GM18511 (cell line): ENCODE data around the gene MMP12.

Experiments
- ATAC-seq: cut with Tn5 transposase; IDR thresholded peaks from one replicate; pipeline ENCODE4 v1.9.1; 2021; ENCODE audit warnings: mild to moderate bottlenecking, moderate library complexity; ENCODE audit not compliant: unreplicated experiment

The MMP12 gene

DNA sequence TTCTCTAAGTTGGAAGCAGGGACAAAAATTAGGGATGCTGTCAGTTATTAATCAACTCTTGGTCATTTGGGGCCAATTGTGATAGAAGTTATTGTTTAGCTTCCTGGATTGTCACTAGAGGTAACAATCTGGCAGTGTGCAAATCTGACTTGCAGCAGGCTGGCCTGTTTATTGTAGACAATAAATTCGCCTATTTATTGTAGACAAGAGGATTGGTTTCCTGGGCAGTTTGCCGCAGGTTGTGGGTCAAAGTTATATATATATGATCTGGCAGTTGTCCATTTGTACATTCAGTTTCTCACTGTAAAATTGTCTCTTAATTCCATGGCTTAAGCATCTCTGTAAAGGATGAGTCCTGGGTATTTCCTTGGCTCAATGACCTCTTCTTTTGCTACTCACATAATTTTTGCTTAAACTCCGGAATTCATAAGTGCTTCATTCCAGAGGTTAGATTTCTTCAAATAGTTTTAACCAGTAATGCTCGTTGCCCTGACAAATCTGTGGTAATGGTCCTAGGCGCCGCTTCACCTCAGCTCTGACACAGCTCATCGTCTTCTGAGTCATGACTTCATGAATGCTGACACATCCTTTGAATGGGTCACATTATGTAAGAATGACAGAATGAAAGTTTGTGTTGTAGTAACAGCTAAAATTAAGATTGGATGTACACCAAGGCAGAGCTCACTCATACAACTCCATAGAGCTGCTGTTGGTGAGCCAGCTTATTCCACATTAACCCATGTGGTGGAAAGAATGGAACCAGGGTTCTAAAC lies 23.6 kb downstream of the MMP12 start:
- ATAC-seq, result no peak

DNA sequence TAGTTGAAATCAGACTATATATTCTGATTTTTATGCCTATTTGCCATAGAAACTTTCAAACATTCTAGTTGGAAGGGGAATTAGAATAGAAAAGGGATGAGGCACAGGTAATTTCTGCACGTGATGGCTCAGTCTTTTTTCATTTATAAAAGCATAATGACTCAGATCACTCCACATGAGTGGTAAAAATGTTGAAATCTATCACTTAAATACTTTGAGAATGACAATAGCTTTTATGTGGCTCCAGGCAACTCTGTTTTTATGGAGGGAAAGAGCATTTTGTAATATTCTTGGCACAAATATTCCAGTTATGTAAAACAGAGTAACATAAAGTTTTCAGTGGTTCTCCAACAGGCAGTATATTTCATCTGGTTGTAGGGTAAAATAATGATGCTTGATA lies 25.5 kb downstream of the MMP12 start:
- ATAC-seq, result no peak

DNA sequence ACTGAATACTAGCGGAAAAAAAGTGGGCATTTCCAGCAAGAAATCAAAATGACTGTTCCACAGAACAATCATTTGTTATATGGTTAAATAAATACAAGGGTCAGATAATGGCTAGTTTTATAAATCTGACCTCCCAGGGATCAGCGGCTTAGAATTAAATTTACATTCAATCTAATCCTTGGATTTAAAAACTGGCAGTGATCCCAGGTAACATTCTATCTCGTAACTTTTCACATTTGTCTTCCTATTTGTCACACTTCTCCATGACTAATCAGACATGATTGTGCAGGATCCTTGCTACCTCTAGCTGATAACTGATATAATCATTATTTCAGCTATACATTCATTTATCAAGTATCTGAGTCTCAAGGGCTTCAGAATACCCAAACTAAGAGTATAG lies 28.5 kb downstream of the MMP12 start:
- ATAC-seq, result no peak

DNA sequence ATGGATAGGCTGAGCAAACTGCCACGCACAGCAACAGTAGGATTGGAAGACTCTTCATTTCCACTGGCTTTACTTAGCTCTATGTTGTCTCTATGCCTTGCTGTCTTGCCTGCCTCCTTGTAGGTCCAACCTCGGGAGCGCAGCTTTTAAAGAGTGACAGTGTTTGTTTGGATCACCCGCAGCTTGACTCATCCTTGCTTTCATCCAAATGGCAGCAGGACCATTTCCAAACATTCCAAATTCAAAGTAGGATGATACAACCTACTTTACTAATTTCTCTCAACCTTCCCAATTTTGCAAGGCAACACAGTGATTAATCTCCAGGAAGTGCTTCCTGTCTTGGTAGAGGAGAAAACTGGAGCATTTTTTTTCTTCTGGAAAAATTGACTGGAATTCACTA lies 31.3 kb downstream of the MMP12 start, which contains the start of gene MMP3:
Gene MMP3 (minus strand): TSS at position 121 of the 400 bp plus-strand sequence. CDS start 63 bp downstream, at position 58.
- ATAC-seq, result no peak

DNA sequence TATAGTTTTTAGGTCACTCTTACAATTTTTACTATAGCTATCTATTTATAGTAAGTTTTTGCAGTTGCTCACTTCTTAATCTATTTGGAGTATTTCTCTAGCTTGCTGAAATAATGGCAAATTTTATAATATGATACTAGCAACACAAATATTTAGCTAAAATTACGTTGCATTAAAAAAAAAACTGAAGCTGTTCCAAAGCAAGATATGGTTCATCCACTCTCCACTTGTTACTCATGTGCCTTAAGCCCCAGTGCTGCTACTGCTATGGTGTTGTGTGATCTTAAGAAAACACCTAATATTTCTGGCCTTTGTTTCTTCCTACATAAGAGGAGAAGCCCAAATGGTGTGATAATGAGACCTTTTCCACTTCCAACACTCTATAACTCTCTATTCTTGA lies 31.9 kb downstream of the MMP12 start:
- ATAC-seq, result no peak

DNA sequence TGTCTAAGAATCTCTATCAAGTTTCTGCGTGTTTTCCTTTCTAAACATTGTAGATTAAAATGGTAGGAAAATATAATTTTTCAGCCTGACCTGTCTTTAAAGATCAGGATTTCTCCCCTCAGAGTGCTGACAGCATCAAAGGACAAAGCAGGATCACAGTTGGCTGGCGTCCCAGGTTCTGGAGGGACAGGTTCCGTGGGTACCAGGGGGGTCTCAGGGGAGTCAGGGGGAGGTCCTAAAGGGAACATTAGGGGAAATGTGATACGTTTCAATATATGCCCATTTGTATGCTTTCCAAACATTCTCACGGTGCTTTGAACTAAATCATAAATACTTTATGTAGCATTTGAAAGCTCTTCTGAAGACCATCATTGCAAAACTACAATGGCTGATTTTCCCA lies 34.8 kb downstream of the MMP12 start:
- ATAC-seq, result no peak

DNA sequence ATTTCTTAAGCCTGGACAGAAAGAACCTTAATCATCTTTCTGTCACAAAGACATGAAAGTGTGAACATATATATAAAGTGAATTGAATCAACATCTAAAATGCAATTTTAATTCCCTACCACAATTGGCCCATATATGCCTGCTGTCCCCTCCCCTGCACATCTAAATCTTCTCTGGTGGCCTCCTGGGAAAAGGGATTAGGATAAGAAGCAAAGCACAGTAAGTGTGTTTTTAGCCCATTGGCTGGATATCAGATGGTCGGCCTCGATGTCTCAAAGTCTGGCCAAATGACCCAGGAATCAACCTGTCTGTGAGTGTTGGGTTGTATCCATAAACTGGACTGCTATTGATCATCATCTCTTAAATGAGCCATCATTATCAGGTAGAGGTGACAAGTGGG lies 37.1 kb downstream of the MMP12 start:
- ATAC-seq, result no peak

DNA sequence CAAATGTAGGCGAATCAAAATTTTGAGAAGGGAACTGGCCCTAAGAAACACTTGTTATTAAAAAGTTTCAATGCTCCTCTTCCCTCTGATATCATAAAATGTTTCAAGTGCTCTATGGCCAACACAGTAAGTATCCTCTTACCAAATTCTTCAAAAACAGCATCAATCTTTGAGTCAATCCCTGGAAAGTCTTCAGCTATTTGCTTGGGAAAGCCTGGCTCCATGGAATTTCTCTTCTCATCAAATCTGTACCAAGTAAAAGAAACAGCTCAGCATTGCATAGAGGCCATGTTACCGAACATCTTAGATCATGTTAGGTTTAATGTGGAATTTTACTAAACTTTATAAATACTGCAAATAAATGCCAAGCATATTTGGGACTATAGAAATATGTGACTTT lies 37.6 kb downstream of the MMP12 start:
- no peak for ATAC-seq

DNA sequence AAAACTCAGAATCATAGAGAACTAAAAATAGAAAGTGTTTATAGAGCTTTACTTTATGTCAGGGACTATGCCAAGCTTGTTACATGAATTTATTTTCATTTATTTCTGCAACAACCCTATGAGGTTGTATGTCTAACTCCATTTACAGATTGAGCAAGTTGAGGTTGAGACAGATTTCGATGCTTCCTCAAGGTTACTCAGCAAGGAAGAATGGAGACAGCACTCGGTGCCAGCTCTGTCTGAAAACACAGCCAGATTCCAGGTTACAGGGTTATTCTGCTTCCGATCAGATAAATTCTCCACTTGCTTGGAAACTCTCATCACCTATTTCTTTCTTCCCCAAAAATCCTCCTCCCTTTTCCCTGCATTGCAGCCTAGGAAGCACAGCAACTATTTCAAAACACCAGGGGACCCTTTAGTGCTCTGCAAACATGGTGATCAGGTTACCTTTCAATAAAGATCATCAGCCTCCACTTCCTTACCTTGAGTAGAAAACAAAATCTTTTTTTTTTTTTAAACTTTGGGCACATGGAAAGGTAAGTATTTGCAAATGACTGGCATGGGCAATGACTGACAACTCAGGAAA lies 38.4 kb downstream of the MMP12 start:
- no peak for ATAC-seq

DNA sequence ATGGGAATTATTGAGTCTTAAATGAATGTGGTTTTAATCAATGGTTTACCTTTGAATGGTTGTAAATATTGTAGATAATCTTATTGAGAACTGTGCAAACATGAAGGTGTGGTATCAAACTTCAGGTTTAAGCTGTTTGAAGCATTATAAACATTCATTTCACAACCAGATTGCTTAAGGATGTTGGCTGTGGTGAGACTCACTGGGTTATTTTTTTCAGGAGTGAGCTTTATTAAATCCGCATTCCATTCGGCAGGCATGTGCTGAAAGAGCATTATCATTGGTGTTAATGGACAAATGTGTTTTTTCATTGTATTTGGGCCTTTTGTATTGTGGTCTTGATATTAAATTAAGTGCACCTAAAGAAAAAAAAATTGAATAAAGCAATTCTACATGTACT lies 41.1 kb downstream of the MMP12 start:
- ATAC-seq, result no peak

DNA sequence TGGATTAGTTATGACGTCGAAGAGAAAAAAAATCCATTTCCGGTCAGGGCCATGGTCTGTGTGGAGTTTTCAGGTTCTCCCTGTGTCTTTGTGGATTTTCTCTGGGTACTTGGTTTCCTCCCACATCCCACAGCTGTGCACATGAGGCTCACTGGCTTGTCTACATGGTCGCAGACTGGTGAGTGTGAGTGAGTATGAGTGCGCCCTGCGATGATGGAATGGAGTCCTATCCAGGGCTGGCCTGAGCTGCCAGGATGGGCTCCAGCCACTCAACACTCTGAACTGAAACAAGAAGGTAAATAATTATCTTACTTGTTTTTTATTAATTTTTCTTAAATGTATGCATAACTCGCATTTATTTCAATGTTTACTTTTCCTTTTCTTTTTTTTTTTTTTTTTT lies 42.2 kb downstream of the MMP12 start:
- ATAC-seq, result no peak

DNA sequence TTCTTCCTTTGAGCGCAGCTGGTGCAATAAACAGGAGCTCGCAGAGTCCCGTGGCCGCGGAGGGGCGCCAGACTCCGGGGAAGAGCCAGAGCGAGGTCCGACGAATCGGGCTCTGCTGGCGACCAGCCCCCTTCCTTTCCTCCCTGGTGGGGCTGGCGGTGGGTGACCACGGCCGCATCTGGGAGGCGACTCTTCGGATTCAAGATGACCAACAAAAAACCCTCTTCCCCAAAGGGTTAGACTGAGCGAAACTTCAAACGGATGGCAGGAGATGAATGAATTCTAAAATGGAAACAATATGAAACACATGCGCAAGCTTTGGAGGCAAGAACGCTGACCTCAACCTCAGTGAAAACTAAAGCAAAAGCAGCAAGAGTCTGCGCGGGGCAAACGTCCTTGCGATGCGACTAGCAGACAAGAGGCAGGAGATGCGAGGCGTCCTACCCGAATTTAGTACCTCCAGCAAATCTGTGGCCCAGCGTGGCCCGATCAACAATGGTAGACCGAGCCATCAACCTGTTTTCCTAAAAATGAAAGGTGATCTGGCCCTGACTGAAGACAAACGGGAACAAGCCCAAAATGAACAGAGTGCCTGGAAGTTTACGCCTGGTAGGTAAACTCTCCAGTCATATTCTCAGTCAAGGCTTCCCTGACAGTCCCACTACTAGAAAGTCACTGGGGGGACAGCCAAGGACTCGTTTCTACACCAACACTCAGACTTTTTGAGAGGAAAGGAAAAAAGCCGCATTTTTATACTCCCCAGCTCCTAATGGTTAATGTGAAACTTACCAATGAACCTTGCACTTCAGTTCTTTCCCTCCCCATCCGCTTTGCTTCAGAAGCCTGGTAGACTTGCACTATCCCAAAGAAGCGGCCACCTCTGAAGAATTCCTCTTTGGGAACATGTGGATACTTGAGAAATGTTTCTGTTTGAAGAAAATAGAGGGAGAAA lies 43.0 kb downstream of the MMP12 start:
- no peak for ATAC-seq

DNA sequence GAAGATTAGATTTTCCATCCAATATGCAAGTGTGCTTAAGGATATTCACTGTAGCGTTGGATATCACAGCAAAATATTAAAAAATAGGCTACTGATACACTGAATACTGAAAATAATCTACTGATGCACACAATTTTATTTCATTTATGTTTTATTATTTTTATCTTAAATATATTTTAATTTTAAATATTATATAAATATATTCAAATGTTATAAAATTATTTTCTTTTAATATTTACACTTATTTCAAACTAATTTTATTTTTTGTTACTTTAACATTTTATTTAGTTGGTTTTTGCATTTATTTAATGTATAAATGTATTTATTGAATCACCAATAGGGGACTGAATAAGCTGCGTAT lies 43.7 kb downstream of the MMP12 start:
- ATAC-seq, result no peak

DNA sequence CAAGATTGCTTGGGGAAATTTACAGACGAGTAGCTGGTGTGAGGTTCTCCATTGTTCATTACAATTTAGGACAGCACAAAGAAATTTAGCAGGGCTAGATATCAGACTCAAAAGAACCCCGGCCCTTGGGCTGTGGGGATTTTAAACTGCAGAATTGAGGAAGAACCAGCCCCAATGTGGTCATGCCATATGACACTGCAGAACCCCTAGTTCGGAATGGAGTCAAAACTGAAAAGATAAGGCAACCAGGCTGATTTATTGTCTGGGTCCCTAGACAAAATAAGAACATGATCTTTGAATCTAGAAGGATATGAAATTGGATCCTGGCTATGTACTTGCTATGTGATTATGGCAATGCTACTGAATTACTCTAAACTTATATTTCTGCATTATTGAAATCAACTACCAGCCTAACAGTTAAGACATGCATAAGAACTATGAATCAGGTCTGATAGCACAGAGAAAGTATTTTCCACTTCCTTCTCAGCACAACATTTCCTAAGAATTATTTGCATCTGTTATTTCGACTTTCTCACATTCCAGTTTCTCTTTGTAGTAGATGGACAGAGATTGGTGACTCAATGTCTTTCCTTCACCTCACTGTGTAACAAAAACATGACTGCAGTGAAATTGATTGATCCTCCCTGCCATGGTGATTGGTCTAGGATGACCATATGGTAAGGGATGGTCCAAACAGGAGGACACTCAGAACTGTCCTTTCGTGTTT lies 44.6 kb downstream of the MMP12 start:
- no peak for ATAC-seq

DNA sequence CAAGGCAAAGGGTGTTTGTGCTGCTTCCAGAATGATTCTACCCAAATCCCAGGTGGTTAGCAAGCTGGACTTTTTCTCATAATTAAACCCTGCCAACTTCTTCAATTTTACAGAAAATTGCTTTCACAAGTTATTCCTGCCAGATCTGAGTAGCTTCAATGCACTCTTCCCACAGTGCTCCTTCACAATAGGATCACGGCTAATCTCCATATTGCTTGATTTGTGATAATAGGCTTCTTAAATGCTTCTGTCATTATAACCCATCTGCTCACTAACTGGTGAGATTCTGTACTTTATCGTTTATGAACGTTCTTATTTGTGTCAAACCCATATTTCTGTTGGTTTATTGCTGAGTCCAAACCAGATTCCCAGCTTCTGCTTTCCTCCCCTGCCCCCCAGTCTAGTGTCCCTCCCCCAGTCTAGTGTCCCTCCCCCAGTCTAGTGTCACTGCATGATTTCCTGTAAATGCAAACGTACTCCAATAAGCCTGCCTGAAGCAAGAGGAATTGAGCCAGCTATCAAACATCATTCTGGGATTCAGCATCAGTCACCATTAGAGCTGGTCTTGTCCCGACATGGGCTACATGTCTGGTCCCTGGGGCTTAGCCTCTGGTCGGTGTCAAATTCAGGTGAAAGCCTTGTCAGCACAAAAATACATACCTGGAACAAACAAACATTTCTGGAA lies 45.3 kb downstream of the MMP12 start:
- no peak for ATAC-seq

DNA sequence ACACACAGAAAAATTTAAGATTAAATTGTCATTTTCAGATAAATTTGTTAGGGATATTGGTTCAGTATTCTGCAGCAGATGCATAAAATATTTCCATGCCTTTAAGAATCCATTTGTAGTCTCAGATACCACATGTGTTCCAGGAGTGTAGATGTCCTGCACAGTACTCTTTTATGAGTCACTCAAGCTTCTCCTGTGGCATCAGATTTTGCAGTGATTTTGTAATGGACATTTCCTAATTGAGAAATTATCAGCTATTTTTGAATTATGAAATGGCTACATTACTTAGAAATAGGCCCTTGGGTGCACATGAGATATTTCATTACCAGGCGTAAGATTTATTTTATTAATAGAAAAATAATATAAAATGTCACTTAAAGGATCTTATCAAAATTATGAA lies 50.2 kb downstream of the MMP12 start:
- no peak for ATAC-seq

DNA sequence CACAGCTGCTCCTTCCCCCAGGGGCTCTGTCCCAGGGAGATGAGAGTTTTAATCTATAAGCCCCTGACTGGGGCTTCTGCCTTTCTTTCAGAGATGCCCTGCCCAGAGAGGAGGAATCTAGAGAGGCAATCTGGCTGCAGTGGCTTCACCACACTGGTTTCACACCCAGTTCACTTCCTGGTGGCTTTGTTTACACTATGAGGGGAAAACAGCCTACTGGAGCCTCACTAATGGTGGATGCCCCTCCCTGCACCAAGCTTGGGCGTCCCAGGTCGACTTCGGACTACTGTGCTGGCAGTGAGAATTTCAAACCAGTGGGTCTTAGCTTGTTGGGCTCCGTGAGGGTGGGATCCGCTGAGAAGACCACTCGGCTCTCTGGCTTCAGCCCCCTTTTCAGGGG lies 55.3 kb downstream of the MMP12 start:
- no peak for ATAC-seq

DNA sequence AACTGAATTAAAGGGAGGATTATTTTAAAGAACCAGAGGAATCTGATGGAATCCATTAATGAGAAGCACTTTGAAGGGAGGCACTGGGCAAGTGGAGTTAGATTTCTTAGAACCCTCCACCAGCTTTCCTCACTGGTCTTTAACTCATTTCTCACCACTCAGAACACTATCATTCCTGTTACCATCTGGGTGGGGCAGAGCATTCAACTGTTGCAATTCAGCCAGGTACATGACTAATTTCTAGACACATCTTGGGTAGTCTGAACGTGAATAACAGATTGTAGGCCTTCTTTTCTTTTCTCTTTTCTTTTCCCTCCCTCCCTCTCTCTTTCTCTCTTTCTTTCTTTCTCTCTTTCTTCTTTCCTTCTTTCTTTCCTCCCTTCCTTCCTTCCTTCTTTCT lies 61.3 kb downstream of the MMP12 start:
- no peak for ATAC-seq
